GM18526 (cell line): ENCODE results near the gene C16orf54.

Experiments used
- POLR2A ChIP-seq: IDR thresholded peaks from 3 replicates; pipeline ENCODE4 v1.6.1; 2011; ENCODE audit not compliant: insufficient read length; ENCODE audit errors: extremely low read depth

C16orf54 gene

GRCh38 chr16:29712809-29713208, 33.0 kb downstream of the C16orf54 start:
- TF ChIP-seq POLR2A, result no peak

- no peak for TF ChIP-seq POLR2A
Measured at GRCh38 chr16:29710227-29711219, 35.3 kb downstream of the C16orf54 start.

DNA sequence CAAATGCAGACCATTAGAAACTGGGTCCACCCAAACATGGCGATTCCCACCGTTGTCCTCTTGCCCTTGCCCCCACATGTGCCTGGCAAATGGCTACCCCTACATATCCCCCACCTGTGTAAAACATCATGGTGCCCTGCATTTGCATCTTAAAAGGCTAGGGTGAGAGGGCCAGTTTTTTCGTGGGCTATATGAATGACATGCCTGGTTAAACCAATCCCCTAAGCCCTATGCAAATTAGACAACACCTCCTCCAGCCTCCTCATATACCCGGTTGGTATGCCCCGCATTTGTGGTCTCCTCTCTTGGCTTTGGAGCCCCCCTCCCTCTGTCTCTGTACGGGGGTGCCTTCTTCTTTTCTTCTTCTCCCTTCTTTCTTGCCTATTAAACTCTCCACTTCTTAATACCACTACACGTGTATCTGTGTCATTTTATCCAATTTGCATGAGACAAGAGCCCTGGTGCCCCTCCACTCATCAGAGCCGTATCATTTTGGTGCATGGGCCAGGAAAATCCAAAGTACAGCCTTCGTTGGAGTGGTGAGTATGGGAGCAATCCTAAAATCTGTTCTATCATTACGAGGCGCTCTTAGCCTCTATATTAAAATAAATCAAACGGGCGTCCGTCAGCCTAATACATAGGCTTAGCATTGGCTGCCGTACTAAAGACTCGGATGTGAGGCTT, 36.7 kb downstream of the C16orf54 start:
- no peak for TF ChIP-seq POLR2A

- TF ChIP-seq POLR2A, result no peak
Measured at GRCh38 chr16:29705030-29705429, 40.8 kb downstream of the C16orf54 start.

- TF ChIP-seq POLR2A, result no peak
Measured at GRCh38 chr16:29702269-29702668, 43.5 kb downstream of the C16orf54 start.

GRCh38 chr16:29701214-29701555, 44.6 kb downstream of the C16orf54 start:
- TF ChIP-seq POLR2A, result no peak

GRCh38 chr16:29700253-29700987, 45.4 kb downstream of the C16orf54 start:
- TF ChIP-seq POLR2A, result no peak

GRCh38 chr16:29699324-29700219, 46.2 kb downstream of the C16orf54 start:
- no peak for TF ChIP-seq POLR2A

GRCh38 chr16:29698484-29699323, 47.1 kb downstream of the C16orf54 start:
- TF ChIP-seq POLR2A, result no peak

DNA sequence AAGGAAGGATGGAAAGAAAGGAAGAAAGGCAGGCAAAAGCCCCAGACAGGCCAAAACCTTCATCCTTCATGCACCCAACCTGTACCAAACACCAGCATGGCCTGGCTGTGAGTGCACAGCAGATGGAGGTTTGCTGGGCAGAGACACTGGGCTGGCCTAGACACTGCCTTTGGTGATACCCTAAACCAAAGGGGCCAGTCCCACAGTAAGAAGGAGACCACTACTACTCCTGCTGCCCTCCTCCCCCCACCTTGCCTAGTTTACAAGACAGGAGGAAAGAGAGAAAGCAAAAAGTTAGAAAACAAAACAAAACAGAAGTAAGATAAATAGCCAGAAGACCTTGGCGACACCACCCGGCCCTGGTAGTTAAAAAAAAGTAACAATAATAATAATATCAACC, 47.7 kb downstream of the C16orf54 start:
- TF ChIP-seq POLR2A, result no peak

GRCh38 chr16:29697391-29697790, 48.4 kb downstream of the C16orf54 start:
- no peak for TF ChIP-seq POLR2A

DNA sequence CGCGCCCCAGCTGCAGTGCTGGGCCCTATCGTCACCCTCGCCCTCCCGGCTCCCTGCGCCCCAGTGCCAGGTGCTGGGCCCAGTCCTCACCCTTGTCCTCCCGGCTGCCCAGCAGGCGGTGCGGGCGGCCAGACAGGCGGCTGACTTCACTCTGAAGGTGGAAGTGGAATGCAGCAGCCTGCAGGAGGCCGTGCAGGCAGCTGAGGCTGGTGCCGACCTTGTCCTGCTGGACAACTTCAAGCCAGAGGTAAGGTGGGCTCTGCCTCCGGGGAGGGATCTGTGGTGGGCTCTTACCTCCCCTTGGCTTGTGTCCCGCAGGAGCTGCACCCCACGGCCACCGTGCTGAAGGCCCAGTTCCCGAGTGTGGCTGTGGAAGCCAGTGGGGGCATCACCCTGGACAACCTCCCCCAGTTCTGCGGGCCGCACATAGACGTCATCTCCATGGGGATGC, 48.9 kb downstream of the C16orf54 start:
- TF ChIP-seq POLR2A, result no peak

DNA sequence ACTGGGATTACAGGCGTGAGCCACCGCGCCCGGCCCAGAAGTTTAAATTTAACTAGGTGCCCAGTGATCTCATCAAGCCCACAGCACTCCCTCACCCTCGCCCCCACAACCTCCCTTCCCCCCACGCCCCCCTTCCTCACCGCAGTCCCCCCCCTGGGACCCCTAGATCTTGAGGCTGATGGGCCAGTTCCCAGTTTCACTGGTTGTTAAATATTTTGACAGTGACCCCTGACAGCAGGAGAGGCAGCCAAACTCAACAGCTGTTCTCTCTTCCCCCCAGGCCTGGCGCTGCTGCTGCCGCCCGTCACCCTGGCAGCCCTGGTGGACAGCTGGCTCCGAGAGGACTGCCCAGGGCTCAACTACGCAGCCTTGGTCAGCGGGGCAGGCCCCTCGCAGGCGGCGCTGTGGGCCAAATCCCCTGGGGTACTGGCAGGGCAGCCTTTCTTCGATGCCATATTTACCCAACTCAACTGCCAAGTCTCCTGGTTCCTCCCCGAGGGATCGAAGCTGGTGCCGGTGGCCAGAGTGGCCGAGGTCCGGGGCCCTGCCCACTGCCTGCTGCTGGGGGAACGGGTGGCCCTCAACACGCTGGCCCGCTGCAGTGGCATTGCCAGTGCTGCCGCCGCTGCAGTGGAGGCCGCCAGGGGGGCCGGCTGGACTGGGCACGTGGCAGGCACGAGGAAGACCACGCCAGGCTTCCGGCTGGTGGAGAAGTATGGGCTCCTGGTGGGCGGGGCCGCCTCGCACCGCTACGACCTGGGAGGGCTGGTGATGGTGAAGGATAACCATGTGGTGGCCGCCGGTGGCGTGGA, 51.2 kb downstream of the C16orf54 start:
- TF ChIP-seq POLR2A, result no peak
